AG08396 (cell line): ENCODE data around the gene HEXD.
"Not testable (repeated sequence)": the region's sequence is repeated elsewhere in the genome, so short reads cannot be mapped to it uniquely, and the experiment has no call there.

ENCODE experiments used
- DNase-seq: peaks from one replicate; pipeline ENCODE4 v3.0.0; 2012; ENCODE audit warnings: low spot score, mixed read lengths

HEXD gene

GRCh38 chr17:82440991-82441627 is 23.0 kb downstream of the HEXD start:
- DNase-seq, result peak; percentile 43

- DNase-seq, result no peak
Observed at GRCh38 chr17:82441691-82442487, 23.7 kb downstream of the HEXD start.

DNA sequence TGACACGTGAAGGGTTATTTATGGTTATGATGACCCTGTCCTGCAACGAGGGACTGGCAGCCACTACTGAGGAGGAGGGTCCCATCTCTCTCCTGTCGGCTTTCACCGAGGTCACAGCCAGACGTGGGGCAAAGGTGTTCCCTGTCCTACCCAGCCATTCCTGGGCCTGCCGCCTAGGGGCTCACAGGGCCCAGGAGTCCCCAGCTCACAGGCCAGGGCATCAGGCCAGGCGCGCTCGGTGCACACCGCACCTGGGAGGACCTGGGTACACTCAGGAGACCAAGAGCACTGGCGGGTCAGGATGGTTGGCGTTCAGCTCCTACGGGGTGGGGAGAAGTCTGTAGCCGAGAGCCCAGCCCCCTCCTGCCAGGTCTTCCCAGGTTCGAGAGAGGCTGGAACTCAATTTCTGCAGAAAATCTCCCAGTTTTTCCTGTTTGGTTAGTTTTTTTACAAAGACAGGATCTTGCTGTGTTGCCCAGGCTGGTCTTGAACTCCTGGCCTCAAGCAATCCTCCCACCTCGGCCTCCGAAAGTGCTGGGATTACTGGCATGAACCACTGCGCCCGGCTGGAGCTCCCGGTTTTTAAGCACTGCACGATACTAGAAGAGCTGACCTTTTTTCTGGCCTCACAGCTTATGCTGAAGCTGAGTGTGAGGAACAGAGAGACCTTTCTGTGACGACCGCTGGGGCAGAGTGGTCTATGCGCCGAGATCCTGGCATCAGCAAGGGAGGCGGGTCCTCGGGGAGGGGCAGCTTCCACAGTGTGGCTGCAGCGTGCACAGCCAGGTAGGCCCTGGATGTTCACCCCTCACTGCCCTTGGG is 24.7 kb downstream of the HEXD start:
- no peak for DNase-seq

DNA sequence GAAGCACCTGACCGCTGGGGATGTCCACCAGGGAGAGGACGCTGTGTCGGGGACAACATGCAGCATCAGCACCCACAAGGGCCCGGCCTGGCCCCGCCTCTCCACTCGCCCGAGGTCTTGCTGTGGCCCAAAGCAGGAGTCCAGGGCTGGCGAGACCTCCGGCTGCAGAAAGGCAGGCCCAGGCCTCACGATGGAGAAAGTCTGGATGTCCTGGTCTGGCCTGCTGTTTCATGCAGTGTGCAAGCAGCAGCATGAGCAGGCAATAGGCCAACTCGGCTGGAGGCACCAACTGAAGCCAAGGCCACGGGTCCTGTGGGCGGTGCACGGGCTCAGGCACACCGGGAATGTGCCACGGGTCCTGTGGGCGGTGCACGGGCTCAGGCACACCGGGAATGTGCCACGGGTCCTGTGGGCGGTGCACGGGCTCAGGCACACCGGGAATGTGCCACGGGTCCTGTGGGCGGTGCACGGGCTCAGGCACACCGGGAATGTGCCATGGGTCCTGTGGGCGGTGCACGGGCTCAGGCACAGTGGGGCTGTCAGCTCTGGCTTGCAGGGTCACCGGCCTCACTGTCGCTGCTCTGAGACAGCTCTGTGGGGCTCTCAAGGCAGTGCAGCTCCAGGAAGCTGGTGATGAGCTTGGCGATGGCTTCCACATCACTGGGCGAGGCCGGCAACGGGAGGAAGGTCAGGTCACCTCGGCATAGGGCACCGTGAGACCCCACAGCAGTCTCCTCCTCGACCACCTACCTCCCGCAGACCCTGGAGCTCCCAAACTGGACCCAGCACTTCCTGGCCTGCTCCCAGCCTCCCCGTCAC is 25.5 kb downstream of the HEXD start:
- no peak for DNase-seq

GRCh38 chr17:82444284-82444893 is 26.2 kb downstream of the HEXD start:
- no peak for DNase-seq

GRCh38 chr17:82444941-82445521 is 26.9 kb downstream of the HEXD start:
- no peak for DNase-seq

DNA sequence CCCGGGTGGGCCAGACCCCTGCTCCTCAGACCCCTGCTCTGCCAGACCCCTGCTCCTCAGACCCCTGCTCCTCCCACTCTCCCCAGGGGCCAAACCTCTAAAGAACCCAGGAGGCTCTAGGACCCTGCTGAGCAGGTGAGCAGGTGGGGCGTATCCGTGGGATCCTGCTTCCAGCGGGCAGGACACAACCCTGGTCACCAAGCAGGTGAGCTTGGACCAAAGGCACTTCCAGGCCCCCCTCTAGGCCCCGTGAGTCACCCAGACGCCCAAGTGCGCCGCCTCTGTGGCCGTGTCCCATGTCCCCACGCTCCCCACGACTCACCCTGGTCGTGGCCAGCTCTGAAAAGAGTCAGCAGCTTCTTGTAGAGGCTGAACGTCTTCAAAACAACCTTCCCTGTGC is 27.4 kb downstream of the HEXD start:
- DNase-seq, result no peak

DNA sequence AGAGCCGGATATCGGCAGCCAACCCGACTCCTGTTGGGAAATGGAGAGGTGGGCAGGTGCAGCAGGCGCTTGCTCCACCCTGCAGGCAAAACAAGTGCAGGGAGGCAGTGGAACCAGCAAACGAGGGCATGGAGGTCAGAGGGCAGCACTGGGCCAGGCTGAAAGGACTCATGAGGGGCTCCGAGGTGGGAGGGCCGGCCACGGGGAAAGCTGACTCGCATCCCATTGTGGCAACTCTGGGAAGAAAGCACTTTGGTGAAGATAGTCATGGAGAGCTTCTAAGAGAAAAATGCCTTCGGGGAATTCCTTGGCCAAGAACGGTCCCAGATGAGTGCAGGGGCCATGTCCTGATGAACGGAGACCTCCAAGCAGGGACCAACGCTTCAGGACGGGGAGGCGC is 28.0 kb downstream of the HEXD start:
- no peak for DNase-seq

DNA sequence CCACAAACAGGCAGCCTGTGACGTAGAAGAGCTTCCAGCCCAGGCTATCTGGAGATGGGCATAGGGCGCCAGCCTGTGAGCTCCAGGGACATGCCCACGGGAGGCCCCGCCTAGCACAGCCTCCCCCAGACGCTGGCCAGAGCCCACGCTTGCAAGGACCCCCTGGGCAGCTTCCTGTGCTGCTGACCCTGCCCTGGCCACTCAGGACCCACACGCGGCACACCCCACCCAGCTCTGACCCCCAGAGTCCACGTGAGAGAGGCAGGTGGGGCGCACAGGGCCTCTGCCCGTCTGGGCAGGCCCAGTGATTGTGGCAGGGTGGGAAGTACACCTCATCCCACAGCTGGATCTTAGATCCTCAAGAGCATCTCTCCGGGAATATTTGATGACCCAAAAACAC is 28.5 kb downstream of the HEXD start:
- DNase-seq, result no peak

DNA sequence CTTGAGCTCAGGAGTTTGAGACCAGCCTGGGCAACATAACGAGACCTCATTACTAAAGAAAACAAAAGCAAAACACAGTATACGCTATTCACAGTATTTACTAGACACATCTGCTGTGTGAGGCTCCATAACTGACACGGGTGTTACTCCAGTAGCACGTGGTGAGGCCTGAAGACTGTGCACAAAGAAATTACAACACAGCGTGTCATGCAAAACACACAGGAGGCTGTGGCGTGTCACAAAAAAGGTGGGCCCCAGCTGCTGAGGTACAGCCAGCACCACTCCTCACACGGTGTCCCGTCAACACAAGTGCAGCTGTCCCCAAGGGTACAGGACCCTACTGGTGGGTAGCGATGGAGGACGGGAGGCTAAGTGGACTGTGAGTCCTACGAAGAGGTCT is 29.7 kb downstream of the HEXD start:
- no peak for DNase-seq

DNA sequence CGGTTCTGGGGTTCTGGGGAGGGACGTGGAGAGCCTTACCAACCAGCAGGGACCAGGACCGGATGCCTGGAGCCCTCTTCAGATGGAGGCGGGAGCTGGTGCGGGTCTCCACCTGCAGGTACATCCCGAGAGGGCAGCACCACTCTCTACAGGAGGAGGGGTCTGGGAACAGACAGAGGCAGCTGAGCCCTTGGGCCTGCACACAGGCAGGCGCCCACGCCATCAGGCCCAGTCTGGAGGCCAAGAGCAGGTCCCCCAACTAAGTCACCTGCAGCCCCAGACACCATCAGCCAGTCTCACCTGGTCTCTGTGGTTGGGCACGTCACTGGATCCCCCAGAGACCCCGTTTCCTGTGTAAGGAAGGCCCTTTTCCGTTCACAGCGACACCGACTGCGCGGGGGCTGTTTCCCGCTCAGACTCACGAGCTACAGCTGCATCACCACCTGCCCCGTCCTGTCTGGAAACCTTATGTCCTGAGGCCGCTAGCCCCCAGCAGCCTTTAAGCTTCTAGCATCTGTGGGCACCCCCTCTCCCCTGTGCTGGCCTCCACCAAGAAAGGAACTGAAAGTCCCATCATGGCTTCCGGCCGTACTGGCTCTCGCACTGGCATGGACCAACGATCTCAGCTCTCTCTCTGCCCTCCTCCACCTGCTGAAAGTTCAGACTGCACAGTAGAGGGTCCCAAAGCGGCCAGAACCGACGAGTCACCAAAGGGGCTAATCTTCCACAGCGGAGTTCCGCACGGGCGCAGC is 31.2 kb downstream of the HEXD start:
- no peak for DNase-seq

- DNase-seq, result no peak
Observed at GRCh38 chr17:82449883-82450356, 31.8 kb downstream of the HEXD start.

DNA sequence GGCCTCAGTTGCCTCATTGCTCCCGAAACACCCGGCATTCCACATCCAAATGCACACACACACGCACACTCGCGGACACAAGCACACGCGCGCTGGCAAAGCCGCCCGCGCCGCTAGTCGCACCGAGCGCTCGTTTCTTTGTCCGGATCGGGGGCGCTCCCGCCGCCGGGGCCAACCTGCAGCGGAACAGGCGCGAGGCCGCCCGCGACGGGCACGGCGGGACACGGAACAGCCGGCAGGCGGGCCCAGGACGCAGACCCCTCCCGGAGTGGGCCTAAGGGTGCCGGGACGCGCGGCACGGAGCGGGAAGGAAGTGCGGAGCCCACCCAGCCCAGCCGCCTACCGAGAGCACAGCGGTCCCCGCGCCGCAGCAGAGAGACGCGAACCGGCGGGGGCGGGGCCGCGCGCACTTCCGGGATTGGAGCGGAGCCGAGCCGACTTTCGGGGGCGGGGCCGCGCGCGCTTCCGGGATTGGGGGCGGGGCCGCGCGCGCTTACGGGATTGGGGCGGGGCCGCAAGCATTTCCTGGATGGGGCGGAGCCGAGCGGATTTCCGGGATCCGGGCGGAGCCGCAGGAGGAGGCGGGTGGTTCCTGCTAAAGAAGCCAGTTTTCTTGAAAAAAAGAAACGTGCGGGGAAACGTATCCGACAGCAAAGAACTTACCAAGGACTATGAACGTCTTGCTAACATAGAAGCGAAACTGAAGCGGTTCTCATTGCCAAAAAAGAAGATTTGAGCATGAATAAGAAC is 32.4 kb downstream of the HEXD start, which contains the start of gene CYBC1:
TSS of gene CYBC1 (minus strand) at position 396 of the 750 bp plus-strand sequence. CDS start 1,498 bp downstream, outside the sequence.
- peak; percentile 96 for DNase-seq

GRCh38 chr17:82452162-82452561 is 34.0 kb downstream of the HEXD start:
- no peak for DNase-seq

DNA sequence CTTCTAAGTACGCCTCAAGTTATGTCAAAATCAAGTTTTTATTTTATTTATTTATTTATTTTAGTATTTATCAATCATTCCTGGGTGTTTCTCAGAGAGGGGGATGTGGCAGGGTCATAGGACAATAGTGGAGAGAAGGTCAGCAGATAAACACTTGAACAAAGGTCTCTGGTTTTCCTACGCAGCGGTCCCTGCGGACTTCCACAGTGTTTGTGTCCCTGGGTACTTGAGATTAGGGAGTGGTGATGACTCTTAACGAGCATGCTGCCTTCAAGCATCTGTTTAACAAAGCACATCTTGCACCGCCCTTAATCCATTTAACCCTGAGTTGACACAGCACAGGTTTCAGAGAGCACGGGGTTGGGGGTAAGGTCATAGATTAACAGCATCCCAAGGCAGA is 35.0 kb downstream of the HEXD start:
- not testable (repeated sequence) for DNase-seq

- DNase-seq, result not testable (repeated sequence)
Observed at GRCh38 chr17:82453706-82454105, 35.6 kb downstream of the HEXD start.

DNA sequence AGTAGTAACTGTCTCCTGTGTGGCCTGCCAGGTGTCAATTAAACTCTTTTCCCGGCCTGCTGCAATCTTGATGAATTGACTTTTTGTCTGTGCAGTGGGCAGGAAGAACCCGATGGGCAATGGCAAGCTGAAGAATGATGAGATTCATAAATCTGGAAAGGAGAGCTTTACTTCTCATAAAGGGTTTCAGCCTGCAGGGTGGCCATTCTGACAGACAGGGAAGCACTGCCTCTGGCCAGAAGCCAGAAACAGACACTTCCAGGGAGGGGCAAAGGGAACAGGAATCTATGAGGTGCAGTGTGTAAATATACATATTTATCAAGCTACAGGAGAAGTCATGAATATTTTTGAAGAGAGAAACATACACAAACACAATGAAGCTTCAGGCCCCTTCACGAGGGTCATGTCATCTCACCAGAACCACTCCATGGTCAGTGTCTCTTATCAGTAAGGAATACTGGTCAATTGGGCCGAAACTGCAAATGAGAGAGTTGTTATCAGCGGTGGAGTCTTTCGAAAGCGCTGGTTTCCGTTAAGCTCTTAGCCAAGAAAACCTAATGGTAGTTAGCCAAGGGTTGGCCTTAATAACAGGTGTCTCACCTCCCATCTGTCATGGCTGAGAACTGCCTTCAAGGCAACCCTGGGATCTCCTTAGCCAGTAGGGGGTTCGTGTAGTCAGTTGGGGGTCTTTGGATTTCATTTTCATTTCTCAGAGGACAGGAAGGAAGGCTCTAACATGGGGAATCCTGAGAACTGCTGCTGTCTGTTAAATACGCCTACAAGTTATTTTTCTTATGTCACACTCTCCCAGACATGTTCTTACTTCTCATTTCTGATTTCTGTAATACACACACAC is 39.2 kb downstream of the HEXD start:
- no peak for DNase-seq

DNA sequence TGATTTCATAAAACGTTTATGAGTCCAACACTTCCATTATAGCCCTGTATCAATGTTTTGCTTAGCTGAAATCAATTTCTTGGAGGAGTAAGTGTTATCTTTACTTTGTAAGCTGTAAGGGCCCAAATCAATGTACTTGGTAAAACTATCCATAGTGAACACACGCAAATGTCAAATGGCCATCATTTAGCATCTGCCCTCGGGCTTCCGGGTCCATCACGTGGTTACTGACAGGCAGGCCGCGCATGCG is 39.7 kb downstream of the HEXD start:
- peak; percentile 98 for DNase-seq
